Suprapubic skin (tissue), 4 donors: Measurements from ENCODE around the gene KRT10. TPM values are rescaled to one million over a fixed set of nuclear protein-coding genes. Genes with fewer than 3 reads are reported as not detected.

Experiments
- DNase-seq, 2 donors: peaks; one replicate each; pipeline ENCODE4 v3.0.0-alpha.2; 2019; ENCODE audit warnings: low spot score in 2 of 2
- H3K27ac ChIP-seq: fragments of 200-600 bp; sonication (generic); one replicate; pipeline ENCODE4 v1.5.1; 2019
- H3K27me3 ChIP-seq: fragments of 200-600 bp; sonication (generic); one replicate; pipeline ENCODE4 v1.5.1; 2019
- H3K36me3 ChIP-seq: fragments of 200-600 bp; sonication (generic); one replicate; pipeline ENCODE4 v1.5.1; 2019
- H3K4me1 ChIP-seq: fragments of 200-600 bp; sonication (generic); one replicate; pipeline ENCODE4 v1.5.1; 2019
- H3K4me3 ChIP-seq: fragments of 200-600 bp; sonication (generic); one replicate; pipeline ENCODE4 v1.5.1; 2019; ENCODE audit warnings: mild to moderate bottlenecking
- H3K9me3 ChIP-seq: fragments of 200-600 bp; sonication (generic); one replicate; pipeline ENCODE4 v1.5.1; 2019
- CTCF ChIP-seq, 2 donors: fragments of 200-600 bp in 1 of 2; fragments of 450-650 bp in 1 of 2; sonication (generic) in 1 of 2; IDR thresholded peaks; one replicate each; pipeline ENCODE4 v1.5.1; 2016 to 2019; ENCODE audit warnings: antibody characterized with exemption in 2 of 2, mild to moderate bottlenecking in 1 of 2, moderate library complexity in 1 of 2
- EP300 ChIP-seq: sonication (generic); formaldehyde crosslinking; IDR thresholded peaks from one replicate; pipeline ENCODE4 v1.6.1; 2017; ENCODE audit warnings: antibody characterized with exemption
- POLR2A ChIP-seq, 2 donors: fragments of 450-650 bp; IDR thresholded peaks; one replicate each; pipeline ENCODE4 v1.6.1; 2017; ENCODE audit warnings: antibody characterized with exemption in 2 of 2, mild to moderate bottlenecking in 2 of 2, moderate library complexity in 2 of 2
- POLR2AphosphoS5 ChIP-seq, 3 donors: sonication (generic); formaldehyde crosslinking; IDR thresholded peaks; one replicate each; pipeline ENCODE4 v1.6.1; 2017; ENCODE audit warnings: antibody characterized with exemption in 3 of 3
- WGBS: methylation state at CpG from one replicate; pipeline ENCODE4 v1.1.5; 2018; 5-methylcytosine and 5-hydroxymethylcytosine counted together
- total RNA-seq, 4 donors: library from RNA; depleted of rRNA; stranded (reverse); fragments of >200 nt; gene quantifications; one replicate each; pipeline ENCODE4 v1.1.0, GENCODE V29; 2016

The KRT10 gene
- total RNA-seq, 4 donors from 2014 or later, result 3,788 to 5,963 (median 5,237) TPM

GRCh38 chr17:40794466-40794865 lies 27.9 kb downstream of the KRT10 start:
- Histone ChIP-seq H3K27me3 (peaks cover 16% of the 10 kb centered on the region), H3K4me3 (no peak overlapping the region), H3K27ac (no peak overlapping the region), H3K36me3 (no peaks in the 10 kb centered on the region), H3K4me1 (peaks cover 12% of the 10 kb centered on the region), H3K9me3 (no peaks in the 10 kb centered on the region)
- WGBS, result 85% methylated on average over 2 of the region's 2 CpGs
- no peak for DNase-seq
- TF ChIP-seq EP300 (no peak), CTCF (IDR thresholded peaks at IDR 0.05) (no peak), POLR2AphosphoS5 (IDR thresholded peaks at IDR 0.05) (no peak), POLR2A (IDR thresholded peaks at IDR 0.05) (no peak)

- no peak for DNase-seq
- 55% methylated on average over 10 of the region's 10 CpGs for WGBS
- Histone ChIP-seq H3K4me1 (peaks cover 17% of the 10 kb centered on the region), H3K4me3 (no peak overlapping the region), H3K27me3 (peaks cover 14% of the 10 kb centered on the region), H3K36me3 (no peaks in the 10 kb centered on the region), H3K9me3 (no peaks in the 10 kb centered on the region), H3K27ac (no peak overlapping the region)
- TF ChIP-seq POLR2A (IDR thresholded peaks at IDR 0.05), result no peak
- no peak for TF ChIP-seq CTCF (IDR thresholded peaks at IDR 0.05)
- no peak for TF ChIP-seq EP300
- no peak for TF ChIP-seq POLR2AphosphoS5 (IDR thresholded peaks at IDR 0.05)
These were observed 28.6 kb downstream of the KRT10 start for GRCh38 chr17:40793832-40794231.

GRCh38 chr17:40791787-40792436 lies 30.5 kb downstream of the KRT10 start:
- peaks cover 10% of the 10 kb centered on the region for H3K27me3 ChIP-seq
- H3K4me1 ChIP-seq, result peaks cover 17% of the 10 kb centered on the region
- H3K27ac ChIP-seq, result no peak overlapping the region
- no peaks in the 10 kb centered on the region for H3K36me3 ChIP-seq
- H3K9me3 ChIP-seq, result no peaks in the 10 kb centered on the region
- TF ChIP-seq CTCF (IDR thresholded peaks at IDR 0.05) (peak; percentile 44 to 55), POLR2AphosphoS5 (IDR thresholded peaks at IDR 0.05) (no peak)
- no peak for DNase-seq
- WGBS, result 23% methylated on average over 6 of the region's 6 CpGs
- no peak overlapping the region for H3K4me3 ChIP-seq

- 71% methylated on average over 1 of the region's 1 CpG for WGBS
- H3K4me1 ChIP-seq, result peaks cover 17% of the 10 kb centered on the region
- no peaks in the 10 kb centered on the region for H3K36me3 ChIP-seq
- no peak for DNase-seq
- no peaks in the 10 kb centered on the region for H3K9me3 ChIP-seq
- TF ChIP-seq CTCF (IDR thresholded peaks at IDR 0.05), result no peak
- TF ChIP-seq POLR2A (IDR thresholded peaks at IDR 0.05), result no peak
- TF ChIP-seq EP300, result no peak
- H3K27me3 ChIP-seq, result peaks cover 2% of the 10 kb centered on the region
- no peak overlapping the region for H3K4me3 ChIP-seq
- H3K27ac ChIP-seq, result no peak overlapping the region
These were observed 31.3 kb downstream of the KRT10 start for GRCh38 chr17:40791111-40791510.

- TF ChIP-seq POLR2A (IDR thresholded peaks at IDR 0.05) (no peak), CTCF (IDR thresholded peaks at IDR 0.05) (no peak), EP300 (no peak), POLR2AphosphoS5 (IDR thresholded peaks at IDR 0.05) (no peak)
- Histone ChIP-seq H3K27ac (no peak within 1 kb of the TSS), H3K9me3 (no peaks in the 10 kb centered on the region), H3K36me3 (no peaks in the 10 kb centered on the region), H3K27me3 (peaks cover 26% of the 10 kb centered on the region), H3K4me1 (peaks cover 4% of the 10 kb centered on the region), H3K4me3 (no peak within 1 kb of the TSS)
- WGBS, result 94% methylated on average over 4 of the region's 4 CpGs
- DNase-seq, result no peak
These were observed 40.0 kb downstream of the KRT10 start, which contains the start of gene KRT27 for GRCh38 chr17:40782450-40782849. Gene KRT27, minus strand, starts transcription at chr17:40782550. Its CDS starts 57 bp downstream, at chr17:40782493.
